ENCODE data around the gene SCGB1D4.
"Not testable (repeated sequence)": the region's sequence is repeated elsewhere in the genome, so short reads cannot be mapped to it uniquely, and the experiment has no call there.

GRCh38 chr11:62325781-62326180, 26.9 kb upstream of the SCGB1D4 start:
- not testable (repeated sequence) for TF ChIP-seq CTCF (conservative IDR thresholded peaks at IDR 0.05); EZH2 (IDR thresholded peaks at IDR 0.05; ENCODE audit: low read depth)
